Endodermal cell (in vitro differentiated cells): ENCODE data around the gene CBLN3. TPM values are rescaled to one million over a fixed set of nuclear protein-coding genes. Genes with fewer than 3 reads are reported as not detected.
A peak's percentile ranks its signal among the peaks of the same experiment; 100 is the strongest.

Source experiments
- DNase-seq: peaks from one replicate; pipeline ENCODE4 v3.0.0-alpha.2; 2017
- H3K27ac ChIP-seq: 2 replicates; pipeline ENCODE4 v1.5.1; 2013; ENCODE audit warnings: mild to moderate bottlenecking, low read depth, low read length, moderate library complexity
- H3K27me3 ChIP-seq: 2 replicates; pipeline ENCODE4 v1.6.1; 2013; ENCODE audit warnings: mild to moderate bottlenecking, low read length, moderate library complexity; ENCODE audit not compliant: insufficient read depth, control insufficient read depth, poor library complexity, severe bottlenecking
- H3K36me3 ChIP-seq: 2 replicates; pipeline ENCODE4 v1.7.0; 2013; ENCODE audit warnings: mild to moderate bottlenecking, low read length, moderate library complexity; ENCODE audit not compliant: control insufficient read depth, insufficient read depth
- H3K4me1 ChIP-seq: one replicate; pipeline ENCODE4 v1.7.0; 2013; ENCODE audit warnings: low read length; ENCODE audit not compliant: control insufficient read depth, insufficient read depth
- H3K4me3 ChIP-seq: 2 replicates; pipeline ENCODE4 v1.5.1; 2013; ENCODE audit warnings: mild to moderate bottlenecking, low read length, moderate library complexity
- H3K9ac ChIP-seq: 2 replicates; pipeline ENCODE4 v1.6.1; 2013; ENCODE audit warnings: mild to moderate bottlenecking, low read length, moderate library complexity; ENCODE audit not compliant: poor library complexity, severe bottlenecking; ENCODE audit errors: extremely low read depth
- H3K9me3 ChIP-seq: 2 replicates; pipeline ENCODE4 v1.6.1; 2013; ENCODE audit warnings: mild to moderate bottlenecking, low read length, moderate library complexity; ENCODE audit not compliant: control insufficient read depth
- H3K27ac Mint-ChIP-seq: 2 replicates; pipeline ENCODE4 v1.8.0; 2020; ENCODE audit warnings: mixed read lengths
- H3K27me3 Mint-ChIP-seq: 2 replicates; pipeline ENCODE4 v1.8.0; 2021; ENCODE audit warnings: mild to moderate bottlenecking, mixed read lengths; ENCODE audit not compliant: insufficient read depth
- H3K36me3 Mint-ChIP-seq: 2 replicates; pipeline ENCODE4 v1.8.0; 2020; ENCODE audit warnings: low read depth, mixed read lengths
- H3K4me1 Mint-ChIP-seq: 2 replicates; pipeline ENCODE4 v1.8.0; 2020; ENCODE audit warnings: mixed read lengths
- H3K4me3 Mint-ChIP-seq: 2 replicates; pipeline ENCODE4 v1.8.0; 2020; ENCODE audit warnings: mild to moderate bottlenecking, moderate library complexity, mixed read lengths
- H3K9me3 Mint-ChIP-seq: 2 replicates; pipeline ENCODE4 v1.8.0; 2020; ENCODE audit warnings: mild to moderate bottlenecking, mixed read lengths
- CTCF ChIP-seq: fragments of 200-600 bp; sonication (generic); conservative IDR thresholded peaks from 2 replicates; pipeline ENCODE4 v1.5.0; 2021; ENCODE audit warnings: antibody characterized with exemption, mild to moderate bottlenecking
- WGBS, 2 experiments: methylation state at CpG; one replicate each; pipeline versions ENCODE4 v1.1.5 to v1.1.7; 2013; ENCODE audit warnings: missing lambda C conversion rate in 2 of 2, mixed read lengths in 1 of 2; ENCODE audit not compliant: insufficient coverage in 1 of 2, insufficient read length in 1 of 2; 5-methylcytosine and 5-hydroxymethylcytosine counted together
- total RNA-seq, 2 donors: library from RNA; stranded (reverse); fragmentation: NEBNext Ultra II Directional in 1 of 2; extraction: Animal tissue kit (Norgen Biotek cat#: 25700) in 1 of 2; gene quantifications; 2 replicates in 1 of 2; 3 replicates in 1 of 2; pipeline ENCODE4 v1.2.1, GENCODE V29; 2021

The CBLN3 gene
- total RNA-seq, 2 donors from 2014 or later, result 2.1 to 2.4 TPM

GRCh38 chr14:24384169-24384568 lies 45.3 kb downstream of the CBLN3 start:
- Histone ChIP-seq H3K4me1 (peaks cover 4% of the 10 kb centered on the region), H3K9me3 (no peaks in the 10 kb centered on the region), H3K27ac (no peak overlapping the region), H3K36me3 (no peaks in the 10 kb centered on the region), H3K4me3 (no peak overlapping the region), H3K27me3 (peaks cover 17% of the 10 kb centered on the region), H3K9ac (no peak overlapping the region)
- 89 to 91% methylated on average over 3 to 4 of the region's 4 CpGs for WGBS, 2 experiments
- Mint-ChIP-seq H3K4me3 (no peak overlapping the region), H3K36me3 (no peaks in the 10 kb centered on the region), H3K27me3 (peaks cover 36% of the 10 kb centered on the region), H3K9me3 (no peaks in the 10 kb centered on the region), H3K4me1 (peaks cover 17% of the 10 kb centered on the region), H3K27ac (no peak overlapping the region)
- TF ChIP-seq CTCF, result no peak
- DNase-seq, result peak; percentile 7

- Histone ChIP-seq H3K36me3 (no peaks in the 10 kb centered on the region), H3K27me3 (peaks cover 16% of the 10 kb centered on the region), H3K27ac (no peak overlapping the region), H3K9me3 (no peaks in the 10 kb centered on the region), H3K4me1 (peaks cover 3% of the 10 kb centered on the region), H3K9ac (no peak overlapping the region), H3K4me3 (no peak overlapping the region)
- TF ChIP-seq CTCF, result no peak
- H3K36me3 Mint-ChIP-seq, result no peaks in the 10 kb centered on the region
- no peaks in the 10 kb centered on the region for H3K9me3 Mint-ChIP-seq
- H3K4me1 Mint-ChIP-seq, result peaks cover 15% of the 10 kb centered on the region
- H3K27me3 Mint-ChIP-seq, result peaks cover 27% of the 10 kb centered on the region
- no peak overlapping the region for H3K27ac Mint-ChIP-seq
- DNase-seq, result peak; percentile 17
- 89% methylated on average over 4 of the region's 4 CpGs for WGBS, 2 experiments
- H3K4me3 Mint-ChIP-seq, result no peak overlapping the region
These were observed 47.5 kb downstream of the CBLN3 start for GRCh38 chr14:24382064-24382371.

GRCh38 chr14:24381363-24382063 lies 48.0 kb downstream of the CBLN3 start:
- H3K4me3 Mint-ChIP-seq, result no peak overlapping the region
- H3K27ac Mint-ChIP-seq, result no peak overlapping the region
- Histone ChIP-seq H3K36me3 (no peaks in the 10 kb centered on the region), H3K9me3 (no peaks in the 10 kb centered on the region), H3K4me1 (peaks cover 3% of the 10 kb centered on the region), H3K27ac (no peak overlapping the region), H3K27me3 (peaks cover 11% of the 10 kb centered on the region), H3K4me3 (no peak overlapping the region), H3K9ac (no peak overlapping the region)
- WGBS, 2 experiments, result 92 to 93% methylated on average over 5 to 8 of the region's 8 CpGs
- no peak for TF ChIP-seq CTCF
- peaks cover 20% of the 10 kb centered on the region for H3K4me1 Mint-ChIP-seq
- DNase-seq, result no peak
- H3K36me3 Mint-ChIP-seq, result no peaks in the 10 kb centered on the region
- no peaks in the 10 kb centered on the region for H3K9me3 Mint-ChIP-seq
- peaks cover 22% of the 10 kb centered on the region for H3K27me3 Mint-ChIP-seq
